AML-193 (cell line): ENCODE data around the gene LINGO1.

Source experiments
- DNase-seq, 2 experiments: peaks; one replicate each; lab custom pipeline; 2025; lab: John Stamatoyannopoulos, UW

The LINGO1 gene

DNA sequence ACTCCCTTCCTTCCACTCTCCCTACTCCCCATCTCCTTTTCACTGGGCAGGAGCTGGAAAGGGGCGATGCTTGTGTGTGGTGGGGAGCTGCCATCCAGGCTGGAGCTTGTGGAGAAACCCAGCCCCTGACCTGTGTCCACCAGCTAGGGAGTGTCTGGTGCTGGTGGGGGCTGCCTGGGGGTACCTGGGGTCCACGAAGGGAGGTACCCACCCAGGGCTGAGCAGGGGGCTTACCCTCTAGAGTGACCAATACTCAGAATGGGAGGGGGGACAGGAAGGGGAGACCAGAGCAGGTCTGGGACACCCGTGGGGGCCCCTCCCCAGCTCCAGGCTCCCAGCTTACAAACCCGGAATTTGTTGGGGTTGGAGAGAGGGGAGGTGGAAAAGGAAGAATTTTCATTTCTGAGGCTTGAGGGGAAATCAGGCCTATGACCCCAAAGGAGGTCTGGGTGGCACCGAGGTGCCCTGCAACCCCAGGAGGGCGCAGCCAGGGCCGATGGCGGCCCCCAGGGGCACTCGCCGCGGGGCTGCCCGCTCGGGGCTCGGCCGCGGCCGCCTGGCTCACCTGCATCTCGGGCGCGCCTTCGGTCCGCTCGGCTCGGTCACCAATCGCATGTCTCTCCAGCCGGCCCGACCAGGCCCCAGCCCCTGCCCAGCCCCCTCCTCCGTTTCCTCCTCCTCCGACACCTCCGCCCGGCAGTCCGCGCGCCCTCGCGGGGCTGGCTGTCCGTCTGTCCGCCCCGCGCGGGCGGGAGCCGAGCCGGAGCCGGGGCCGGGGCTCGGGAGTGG lies 773 bp downstream of the LINGO1 start:
- no peak for DNase-seq

DNA sequence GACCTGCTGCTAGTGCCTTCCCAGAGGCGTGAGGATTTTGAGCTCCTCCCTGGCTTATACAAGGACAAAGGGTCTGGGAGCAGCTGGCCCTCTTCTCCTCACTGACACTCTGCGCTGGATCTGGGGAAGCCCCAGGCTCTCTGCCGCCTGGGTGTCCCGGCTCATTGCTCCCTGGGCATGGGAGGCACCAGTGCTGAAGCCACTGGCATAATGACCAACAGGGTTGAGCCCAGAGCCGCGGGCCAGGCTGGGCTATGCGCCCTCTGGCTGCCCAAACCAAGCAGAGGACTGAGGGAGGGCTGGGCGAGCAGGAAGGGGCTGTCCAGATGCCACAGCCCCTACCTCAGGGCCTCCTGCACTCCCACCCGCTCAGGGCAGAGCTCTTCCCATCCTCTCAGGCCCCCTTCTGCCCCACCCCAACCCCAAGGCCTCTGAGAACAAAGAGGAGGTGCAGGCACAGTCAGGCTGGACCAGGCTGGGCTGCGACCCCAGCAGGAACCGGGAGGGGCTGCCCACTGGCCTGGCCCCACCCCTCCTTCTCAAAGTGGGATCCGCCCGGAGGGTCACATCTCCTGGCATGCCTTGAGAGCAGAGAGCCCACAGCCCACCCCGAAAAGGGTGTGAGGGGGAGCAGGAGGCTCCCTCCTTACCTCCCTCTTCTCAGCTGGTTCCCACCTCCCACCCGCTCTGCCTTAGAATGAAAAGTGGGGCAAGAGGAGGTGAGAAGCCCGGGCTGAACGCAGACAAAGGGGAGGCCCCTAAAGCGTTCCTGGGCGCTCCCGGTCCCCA lies 1.6 kb downstream of the LINGO1 start:
- no peak for DNase-seq

DNA sequence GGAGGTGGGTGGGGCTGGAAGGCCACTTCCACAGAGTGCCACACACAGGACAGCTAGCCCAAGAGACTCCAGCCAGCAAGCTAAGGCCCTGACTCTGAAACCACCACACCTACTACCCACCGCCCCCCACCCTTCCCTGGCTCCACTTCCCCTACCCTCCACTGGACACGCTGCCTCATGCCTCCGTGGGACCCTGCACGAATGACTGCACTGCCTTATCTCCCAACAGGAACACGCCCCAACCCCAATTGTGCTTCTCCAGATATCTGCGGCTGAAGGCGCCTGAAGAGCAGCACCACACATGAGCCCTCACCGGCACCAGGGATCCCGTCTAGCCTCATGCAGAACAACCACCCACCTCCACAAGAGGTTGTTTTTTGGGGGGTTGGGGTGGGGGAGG lies 2.7 kb downstream of the LINGO1 start:
- DNase-seq = no peak

DNA sequence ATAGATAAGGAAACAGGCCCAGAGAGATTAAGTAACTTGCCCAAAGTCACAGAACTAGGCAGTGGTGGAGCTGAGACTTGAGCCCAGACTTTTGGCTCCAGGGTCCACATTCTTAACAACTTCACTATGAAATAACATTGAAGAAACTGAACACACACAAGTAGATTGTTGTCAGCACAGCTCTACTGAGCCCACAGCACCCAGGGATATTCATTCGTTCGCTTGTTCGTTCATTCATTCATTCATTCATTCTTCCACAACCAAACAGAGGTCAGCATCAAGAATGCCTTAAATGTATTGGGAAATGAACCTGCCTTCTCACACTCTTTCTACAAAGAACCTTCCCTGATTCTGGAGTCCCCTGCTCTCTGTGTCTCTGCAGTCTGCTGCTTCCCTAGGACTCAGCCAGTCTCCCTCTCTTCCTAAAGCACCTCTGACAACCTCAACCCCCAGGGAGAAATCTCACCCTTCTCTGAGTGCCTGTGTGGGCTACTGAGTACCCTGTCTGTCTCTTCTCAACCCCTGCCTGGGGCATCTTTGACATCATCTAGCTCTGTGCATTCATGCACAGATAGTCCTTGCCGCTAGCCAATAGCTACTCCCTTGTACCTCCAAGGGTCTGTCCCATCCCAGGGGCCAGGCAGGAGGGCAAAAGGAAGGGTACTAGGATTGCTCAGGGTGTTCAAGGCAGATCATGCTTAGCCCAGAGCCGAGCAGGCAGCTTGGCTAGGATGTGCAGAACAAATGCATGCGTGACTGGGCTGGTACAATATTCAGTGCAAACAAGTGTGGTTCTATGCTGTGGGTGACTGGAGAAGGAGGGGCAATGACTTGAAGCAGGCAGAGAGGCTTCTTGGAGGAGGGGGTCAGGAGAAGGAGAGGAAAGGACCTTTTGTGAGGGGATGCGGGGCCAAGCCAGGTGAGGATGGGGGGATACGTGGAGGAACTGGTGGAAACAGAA lies 3.4 kb downstream of the LINGO1 start:
- DNase-seq = no peak

DNA sequence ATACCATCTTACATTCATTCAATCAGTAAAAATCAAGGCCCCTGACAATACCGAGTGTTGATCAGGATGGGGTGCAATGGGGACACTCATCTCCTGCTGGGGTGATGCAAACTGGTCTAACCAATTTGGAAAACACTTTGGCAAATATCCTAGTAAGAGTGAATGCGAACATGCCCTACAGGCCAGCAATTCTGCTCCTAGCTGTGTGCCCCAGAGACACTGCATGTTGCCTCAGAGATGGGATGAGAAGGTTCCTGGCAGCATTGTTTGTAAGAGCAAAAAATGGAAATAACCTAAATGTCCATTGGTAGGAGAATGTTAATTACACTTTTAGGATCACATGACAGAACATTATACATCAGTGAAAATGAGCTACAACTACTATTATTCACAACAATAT lies 4.7 kb downstream of the LINGO1 start:
- DNase-seq = no peak

DNA sequence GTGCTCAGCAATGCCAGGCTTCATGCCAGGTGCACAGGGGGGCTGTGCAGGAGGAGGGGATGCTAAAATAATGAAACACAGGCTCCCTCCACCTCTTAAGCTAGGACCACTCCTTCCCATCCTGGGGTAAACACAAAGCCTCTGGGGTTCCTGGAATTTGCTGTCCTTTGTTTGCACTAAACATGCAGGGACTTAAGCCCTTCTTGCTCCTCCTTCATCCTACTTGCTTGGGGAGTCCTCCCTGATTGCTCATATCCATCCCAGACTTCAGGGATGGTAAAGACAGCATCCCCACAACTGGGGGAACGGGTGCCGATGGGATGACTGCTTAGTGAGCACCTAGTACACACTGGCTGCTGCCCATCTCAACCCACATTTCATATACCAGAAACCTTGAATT lies 5.1 kb downstream of the LINGO1 start:
- no peak for DNase-seq

DNA sequence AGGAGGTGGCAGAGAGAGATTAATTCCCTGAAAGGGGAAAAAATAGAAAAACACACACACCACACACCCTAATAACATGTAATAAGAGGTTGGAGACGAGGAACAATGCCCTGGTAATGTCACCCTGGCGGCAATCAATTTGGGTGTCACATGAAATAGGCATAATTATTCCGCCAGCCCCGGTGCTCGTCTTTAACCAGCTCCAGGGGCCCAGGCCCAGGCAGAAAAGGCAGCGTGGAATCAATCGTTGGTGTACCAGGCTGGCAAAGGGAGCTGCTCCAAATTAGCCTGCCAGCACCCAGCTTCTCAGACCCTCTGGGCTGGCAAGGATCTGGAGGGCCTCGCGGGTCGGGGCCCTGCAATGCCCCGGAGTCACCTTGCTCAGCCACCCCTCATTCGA lies 5.6 kb downstream of the LINGO1 start:
- no peak for DNase-seq

DNA sequence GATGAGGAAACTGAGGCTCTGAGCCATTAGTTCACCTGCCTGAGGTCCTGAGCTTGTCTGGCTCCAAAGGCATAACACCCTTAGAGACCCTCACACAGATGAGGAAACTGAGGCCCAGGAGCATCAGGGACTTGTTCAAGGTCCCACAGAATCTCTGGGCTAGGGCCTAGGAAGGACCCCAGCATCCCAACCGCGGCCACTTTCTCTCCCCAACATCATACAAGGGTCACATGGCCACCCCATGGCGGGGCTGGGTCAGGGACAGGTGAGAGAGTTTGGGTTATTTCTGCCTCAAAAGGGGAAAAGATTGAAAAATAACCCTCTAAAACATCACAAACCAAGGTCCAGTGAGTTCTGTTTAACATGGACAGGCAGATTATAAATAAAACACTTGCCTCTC lies 6.7 kb downstream of the LINGO1 start:
- no peak for DNase-seq

DNA sequence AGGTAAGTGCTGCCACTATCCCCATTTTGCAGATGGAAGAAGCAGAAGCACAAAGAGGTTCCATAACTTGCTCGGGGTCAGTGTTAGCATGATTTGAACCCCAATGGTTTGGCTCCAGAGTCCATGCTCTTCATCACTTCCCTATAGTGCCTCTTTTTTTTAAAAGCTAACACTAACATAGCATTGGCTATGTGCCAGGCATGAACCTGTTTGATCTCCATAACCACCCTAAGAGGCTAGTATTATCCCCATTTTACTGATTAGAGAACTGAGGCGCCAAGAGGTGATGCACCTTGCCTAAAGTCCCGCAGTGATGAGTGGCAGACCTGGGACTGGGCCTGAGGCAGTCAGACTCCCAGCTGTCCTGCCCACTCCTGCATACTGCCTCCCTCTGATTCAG lies 7.3 kb downstream of the LINGO1 start:
- no peak for DNase-seq

DNA sequence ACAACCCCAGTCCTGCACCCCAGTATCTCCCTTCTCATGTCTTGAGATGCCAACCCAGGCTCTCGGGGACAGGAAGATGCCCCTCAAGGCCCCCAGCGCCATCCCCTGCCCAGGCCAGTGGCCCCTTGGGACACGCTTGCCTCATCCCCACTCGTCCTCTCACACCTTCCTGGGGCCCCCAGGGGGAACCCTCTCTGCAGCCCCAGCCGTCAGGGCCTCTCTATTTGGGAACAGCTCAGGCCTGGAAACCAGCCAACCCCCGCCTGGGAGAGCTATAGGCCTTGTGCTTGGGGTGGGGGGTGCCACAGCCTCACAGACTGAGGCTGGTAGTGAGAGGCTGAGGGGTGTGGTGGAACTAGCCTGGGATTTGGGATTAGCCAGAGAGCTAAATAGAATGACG lies 7.8 kb downstream of the LINGO1 start:
- DNase-seq = no peak

DNA sequence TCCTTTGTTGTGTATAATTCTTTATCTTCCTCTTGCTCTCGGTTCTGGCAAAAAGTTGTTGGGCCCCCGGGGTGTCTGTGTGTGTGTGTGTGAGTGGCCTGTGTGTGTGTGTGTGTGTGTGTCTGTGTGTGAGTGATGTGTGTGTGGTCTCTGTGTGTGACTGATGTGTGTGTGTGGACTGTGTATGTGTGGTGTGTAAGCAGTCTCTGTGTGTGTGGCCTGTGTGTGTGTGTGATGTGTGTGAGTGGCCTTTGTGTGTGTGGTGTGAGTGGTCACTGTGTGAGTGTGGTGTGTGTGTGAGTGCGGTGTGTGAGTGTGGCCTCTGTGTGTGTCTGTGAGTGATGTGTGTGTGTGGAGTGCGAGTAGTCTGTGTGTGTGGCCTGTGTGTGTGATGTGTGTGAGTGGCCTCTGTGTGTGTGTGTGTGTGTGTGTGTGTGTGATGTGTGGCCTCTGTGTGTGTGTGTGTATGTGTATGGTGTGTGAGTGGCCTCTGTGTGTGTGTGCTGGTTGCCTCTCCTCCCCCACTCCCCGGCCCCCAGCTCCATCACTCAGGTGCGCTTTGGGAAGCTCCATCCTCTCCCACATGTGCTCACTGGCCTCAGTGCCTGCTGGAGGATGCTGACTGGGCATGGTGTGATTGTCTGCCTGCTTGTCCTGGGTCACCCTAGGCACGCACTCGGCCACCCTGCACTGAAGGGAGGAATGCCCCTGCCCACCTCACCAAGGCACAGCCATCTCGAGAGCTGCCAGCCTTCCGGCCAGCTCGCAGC lies 8.8 kb downstream of the LINGO1 start:
- no peak for DNase-seq

DNA sequence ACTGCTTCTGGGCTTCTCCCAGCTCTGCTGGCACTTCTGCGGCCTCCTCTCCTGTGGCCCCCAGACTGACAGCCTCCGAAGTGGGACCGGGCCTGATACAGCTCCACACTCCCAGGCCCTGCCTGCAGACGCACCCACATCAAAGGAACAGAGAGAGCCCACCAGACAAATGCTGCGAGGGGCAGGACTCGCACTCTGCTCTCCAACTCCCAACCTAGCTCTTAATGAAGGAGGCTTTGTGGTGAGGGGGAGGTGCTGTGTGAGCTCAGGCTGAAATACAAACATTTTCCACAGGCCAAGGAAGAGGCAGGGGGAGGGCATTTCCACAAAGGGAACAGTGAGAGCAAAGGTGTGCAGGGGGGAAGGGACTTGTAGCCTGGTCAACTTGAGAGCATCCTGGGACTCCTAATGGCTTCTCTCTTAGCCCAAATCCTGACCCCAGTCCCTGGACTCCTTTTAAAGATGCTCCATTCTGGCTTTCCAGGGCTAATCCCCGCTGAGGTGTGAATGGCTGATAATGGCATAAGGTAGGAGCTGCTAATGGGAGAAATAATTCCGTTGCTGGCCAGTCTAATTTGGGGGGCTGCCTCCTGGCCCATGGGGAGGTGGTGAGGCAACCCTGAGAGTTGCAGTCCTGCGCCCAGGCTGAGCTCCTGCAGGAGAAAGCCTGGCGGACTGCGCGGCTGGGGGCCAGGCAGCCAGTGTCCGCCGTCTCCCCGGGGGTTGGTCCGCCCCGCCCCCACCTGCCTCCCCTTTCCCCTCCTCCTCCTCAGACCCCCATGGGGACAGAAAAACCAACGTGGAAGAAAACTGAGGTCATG lies 9.6 kb downstream of the LINGO1 start:
- no peak for DNase-seq

DNA sequence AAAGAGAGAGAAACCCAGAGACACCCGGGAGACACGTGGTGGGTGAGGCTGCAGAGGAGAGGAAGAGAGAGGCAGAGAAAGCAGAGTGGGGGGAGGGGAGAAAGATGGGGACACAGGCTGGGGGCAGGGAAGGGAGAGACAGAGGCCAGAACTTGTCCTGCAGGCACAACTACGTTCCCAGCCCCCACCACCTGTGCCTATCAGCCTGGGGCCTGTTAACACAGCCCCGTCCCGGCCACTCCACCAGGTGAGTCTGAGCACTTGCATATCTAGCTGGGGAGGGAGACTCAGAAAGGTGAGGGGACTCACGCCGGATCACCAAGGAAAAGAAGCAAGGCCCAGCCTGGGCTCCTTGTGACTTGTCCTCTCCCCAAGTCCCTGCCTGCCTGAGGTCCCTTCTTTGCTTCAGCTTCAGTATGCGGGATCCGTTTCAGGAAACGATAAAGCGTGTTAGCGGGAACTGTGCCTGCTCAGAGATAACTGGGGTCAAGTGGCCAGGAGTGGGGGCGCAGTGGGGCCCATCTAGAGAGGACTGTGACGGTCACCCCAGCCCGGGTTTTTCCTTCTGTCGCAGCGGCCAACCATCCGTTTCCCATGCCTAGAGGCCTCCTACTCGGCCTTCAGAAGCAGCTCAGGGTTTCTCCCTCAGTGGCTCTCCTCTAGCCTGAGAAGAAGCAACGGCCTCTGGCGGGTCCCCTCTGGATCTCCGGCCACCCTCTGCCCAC lies 10.3 kb downstream of the LINGO1 start:
- DNase-seq = no peak

DNA sequence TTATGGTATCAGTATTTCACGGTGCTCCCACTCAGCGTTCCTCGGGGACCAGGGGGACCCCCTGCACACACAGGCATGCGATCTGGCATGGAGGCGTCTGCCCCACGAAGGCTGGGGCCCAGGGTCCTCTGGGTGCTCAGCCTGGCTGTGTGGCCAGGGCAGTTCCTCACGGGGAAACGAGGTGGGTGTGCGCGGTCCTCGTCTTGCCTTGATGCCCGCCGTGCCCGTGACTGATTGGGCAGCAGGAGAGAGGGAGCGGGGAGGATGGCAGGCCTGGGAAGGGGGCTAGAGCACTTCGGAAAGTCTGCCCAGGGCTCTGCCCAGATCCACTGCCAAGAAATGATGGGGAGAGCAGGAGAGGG lies 10.9 kb downstream of the LINGO1 start:
- DNase-seq = no peak

DNA sequence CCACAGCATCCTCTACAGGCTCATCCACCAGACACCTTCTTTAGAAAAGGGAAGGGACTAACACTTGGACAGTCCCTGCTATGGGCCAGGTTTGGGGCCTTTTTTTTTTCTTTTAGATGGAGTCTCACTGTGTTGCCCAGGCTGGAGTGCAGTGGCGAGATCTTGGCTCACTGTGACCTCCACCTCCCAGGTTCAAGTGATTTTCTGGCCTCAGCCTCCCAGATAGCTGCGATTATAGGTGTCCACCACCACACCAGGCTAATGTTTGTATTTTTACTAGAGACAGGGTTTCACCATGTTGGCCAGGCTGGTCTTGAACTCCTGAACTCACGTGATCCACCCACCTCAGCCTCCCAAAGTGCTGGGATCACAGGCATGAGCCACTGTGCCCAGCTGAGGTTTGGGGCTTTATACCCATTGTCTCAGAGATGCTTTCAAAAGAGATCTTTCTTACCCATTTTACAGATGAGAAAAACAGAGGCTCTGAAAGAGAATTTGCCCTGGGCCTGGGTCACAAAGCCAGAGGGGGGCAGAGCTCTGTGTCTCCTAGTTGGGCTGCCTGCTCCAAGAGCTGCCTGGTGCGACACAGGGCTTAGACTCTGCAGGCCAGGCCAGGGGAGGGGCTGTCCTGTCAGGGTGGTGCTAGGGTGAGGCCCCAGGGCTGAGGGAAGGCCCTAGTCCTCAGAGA lies 11.6 kb downstream of the LINGO1 start:
- DNase-seq = no peak

DNA sequence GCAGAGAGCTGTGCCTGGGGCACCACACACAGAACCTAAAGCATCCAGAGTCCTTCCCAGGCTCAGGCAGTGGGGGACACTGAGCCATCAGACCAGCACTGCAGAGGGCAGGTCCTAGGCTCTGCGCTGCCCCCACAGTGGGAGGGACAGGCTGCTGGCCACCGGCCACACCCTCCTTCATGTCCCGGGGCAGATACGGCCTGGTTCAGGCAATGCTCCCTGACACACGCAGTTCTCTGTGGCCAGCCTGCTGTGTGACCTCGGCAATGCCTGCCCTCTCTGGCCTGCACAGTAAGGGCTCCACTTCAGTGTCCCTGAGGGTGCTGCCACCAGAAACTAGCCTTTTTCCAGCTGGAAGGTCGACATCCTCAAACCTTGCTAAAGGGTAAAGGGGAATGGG lies 12.4 kb downstream of the LINGO1 start:
- DNase-seq = no peak

DNA sequence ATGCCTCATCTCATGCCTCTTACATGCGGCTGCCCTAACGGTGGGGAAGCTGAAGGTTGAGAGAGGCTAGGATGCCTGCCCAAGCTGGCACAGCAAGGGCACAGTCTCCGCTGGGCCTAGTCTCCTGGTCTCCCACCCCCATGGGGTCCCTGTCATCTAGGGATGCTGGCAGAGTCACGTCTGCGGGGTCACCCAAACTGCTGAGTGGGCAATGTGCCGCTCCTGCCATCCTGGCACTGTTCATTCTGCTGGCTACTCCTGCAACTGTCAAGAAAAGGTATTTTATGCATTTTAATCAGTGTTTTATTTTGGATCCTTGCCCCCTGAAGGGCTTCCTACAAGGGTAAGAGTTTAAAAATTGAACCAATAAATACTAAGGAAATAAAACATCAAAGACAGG lies 12.8 kb downstream of the LINGO1 start:
- no peak for DNase-seq

DNA sequence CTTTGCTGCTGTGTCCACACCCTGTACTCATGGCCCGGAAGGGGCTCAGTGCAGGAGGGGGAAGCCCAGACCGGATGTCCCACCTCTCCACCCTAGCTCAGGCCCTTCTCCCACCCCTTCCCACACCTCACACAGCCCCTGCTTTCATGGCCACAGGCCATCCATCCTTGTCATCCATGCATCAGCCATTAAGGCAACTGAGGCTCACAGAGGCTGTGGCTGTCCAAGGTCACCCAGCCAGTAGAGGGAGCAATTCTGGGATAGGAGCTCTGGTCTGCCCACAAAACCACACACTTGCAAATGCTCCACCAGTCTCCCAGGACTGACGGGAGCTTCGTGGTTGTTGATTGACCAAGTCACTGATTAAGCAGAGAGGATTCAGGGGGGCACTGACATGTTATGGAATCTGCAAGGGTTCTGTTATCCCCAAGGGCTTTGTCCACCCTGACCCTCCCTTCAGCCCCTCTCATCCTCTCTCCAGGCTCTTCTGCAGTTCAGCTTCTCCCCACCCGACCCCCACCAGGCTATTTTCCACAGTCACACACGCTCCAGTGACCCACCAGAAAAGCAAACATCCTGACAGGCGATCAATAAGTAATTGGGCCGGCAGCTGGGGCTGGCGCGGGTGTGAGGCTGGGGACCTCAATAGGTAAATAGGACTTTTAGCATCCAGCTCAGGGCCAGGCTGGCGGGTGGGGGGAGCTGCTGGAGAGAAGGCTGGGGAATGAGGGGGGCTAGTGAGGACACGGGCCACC lies 15.1 kb downstream of the LINGO1 start:
- DNase-seq = peak in 1 of 2 experiments; percentile 22

DNA sequence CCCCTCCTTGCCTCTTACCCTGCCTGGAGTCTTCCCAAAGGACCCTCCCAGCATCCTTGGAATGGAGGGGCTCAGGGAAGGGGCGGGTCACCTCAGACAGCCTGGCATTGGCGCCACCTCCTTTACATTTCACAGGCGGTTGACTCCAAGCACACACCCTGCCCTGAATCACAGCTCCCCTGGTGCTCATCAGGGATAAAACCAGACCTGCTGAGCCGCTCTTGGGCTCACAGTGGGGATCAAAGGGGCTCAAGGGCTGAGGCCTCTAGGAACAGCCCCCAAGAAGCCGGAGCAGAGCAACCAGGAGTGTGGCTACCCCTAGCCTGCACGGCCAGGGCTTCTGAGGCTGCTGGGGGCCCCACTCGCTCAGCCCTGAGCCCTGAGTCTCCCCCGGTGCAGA lies 16.6 kb downstream of the LINGO1 start:
- DNase-seq = no peak
